Renal pelvis (tissue), 12 donors: ENCODE results near the gene ZNF560. TPM values are rescaled to one million over a fixed set of nuclear protein-coding genes. Genes with fewer than 3 reads are reported as not detected.
"Not testable (repeated sequence)": the region's sequence is repeated elsewhere in the genome, so short reads cannot be mapped to it uniquely, and the experiment has no call there.

ENCODE experiments used
- DNase-seq: peaks from one replicate; pipeline ENCODE4 v3.0.0-alpha.2; 2013
- long read RNA-seq, 16 experiments: transcript quantifications; one replicate each; lab custom pipeline, GENCODE V29; 2026
- polyA plus RNA-seq, 3 donors: library from polyadenylated mRNA; unstranded; fragments of 120-200 nt; gene quantifications; one replicate each; pipeline ENCODE4 v1.2.1, GENCODE V29; 2013; ENCODE audit not compliant: insufficient read length in 3 of 3

ZNF560 gene
- under 1 TPM; 0.38 to 0.98 (median 0.83) TPM for polyA plus RNA-seq
- long read RNA-seq, donor 1, result 0 reads
- long read RNA-seq, donor 2, result 0 reads
- long read RNA-seq, donor 3, result 0 reads
- long read RNA-seq, donor 4, result 0 reads
- long read RNA-seq, donor 5, result 0 reads
- long read RNA-seq, donor 6, result 0 reads
- long read RNA-seq, donor 7, result 0 reads
- long read RNA-seq, donor 8, result 0 reads
- long read RNA-seq, donor 9, result 0 reads
- long read RNA-seq, donor 10, result 0 reads
- long read RNA-seq, donor 11, result 0 reads
- long read RNA-seq, donor 12, result 0 reads
- long read RNA-seq, donor 13, result 0 reads
- long read RNA-seq, donor 14, result 0 reads
- long read RNA-seq, donor 15, result 0 reads
- long read RNA-seq, donor 16, result 0 reads

DNA sequence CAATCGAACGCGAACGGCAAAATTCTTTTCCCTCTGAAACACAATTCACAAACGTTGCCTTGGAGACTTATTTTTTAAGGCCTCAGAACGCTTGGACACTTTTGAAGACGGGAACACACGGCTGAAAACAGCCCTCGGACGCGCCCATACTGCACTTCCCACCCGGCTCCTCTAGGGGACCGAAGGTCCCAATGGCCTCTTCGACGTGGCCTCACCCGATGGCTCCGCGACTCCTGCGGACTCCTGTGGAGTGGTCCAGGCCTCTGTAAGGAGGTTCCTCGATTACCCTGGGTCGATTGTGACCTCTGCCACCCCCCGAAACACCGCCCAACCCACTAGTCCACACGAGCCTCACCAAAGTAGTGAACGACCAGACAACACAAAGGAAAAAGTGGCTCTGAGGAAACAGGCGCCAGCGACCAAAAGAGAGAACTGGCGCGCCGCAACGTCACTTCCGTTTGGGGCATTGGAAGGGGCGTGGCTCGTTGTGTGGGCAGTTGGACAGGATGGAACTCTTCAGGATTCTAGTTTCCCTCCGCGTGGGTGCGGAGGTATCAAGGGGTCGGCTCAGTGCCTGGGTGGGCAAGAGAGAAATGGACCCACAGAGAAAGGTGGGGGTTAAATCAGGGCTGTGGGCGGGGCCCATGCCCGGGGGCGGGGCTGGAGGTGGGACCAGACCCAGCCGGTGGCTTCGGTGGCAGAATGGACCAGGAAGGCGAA lies at the start of gene ZNF560:
ZNF560 (minus strand) TSS at position 434 of the 720 bp plus-strand sequence. CDS start 23,303 bp downstream, outside the sequence.
- no peak for DNase-seq

GRCh38 chr19:9547870-9548269 lies 49.5 kb upstream of the ZNF560 start:
- no peak for DNase-seq

- DNase-seq, result not testable (repeated sequence)
Measured at GRCh38 chr19:9541281-9541680, 42.9 kb upstream of the ZNF560 start.

DNA sequence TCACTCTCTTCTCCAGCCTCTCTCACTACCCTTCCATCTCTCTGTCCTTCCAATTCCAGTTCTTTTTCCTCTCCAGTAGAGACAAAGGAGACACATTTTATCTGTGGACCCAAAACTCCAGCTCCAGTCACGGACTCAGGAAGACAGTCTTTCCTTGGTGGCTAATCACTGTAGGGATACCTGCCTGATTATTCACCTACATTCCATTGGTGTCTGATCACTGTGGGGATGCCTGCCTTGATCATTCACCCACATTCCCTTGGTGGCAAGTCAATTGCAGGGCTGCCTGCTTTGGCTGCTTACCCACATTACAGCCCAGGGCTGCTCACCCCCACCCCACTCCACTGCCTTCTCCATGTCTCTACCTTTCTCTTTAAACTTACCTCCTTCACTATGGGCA lies 41.5 kb upstream of the ZNF560 start:
- not testable (repeated sequence) for DNase-seq

DNA sequence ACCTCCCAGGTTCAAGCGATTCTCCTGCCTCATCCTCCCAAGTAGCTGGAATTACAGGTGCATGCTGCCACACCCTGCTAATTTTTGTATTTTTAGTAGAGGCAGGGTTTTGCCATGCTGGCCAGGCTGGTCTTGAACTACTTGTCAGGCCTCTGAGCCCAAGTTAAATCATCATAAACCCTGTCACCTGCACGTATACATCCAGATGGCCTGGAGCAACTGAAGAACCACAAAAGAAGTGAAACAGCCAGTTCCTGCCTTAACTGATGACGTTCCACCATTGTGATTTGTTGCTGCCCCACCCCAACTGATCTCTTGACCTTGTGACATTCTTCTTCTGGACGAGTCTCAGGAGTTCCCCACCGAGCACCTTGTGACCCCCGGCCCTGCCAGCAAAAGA lies 40.8 kb upstream of the ZNF560 start:
- DNase-seq, result not testable (repeated sequence)

GRCh38 chr19:9538183-9539058 lies 40.0 kb upstream of the ZNF560 start, which contains the start of gene ZNF426:
Gene ZNF426 (minus strand): TSS chr19:9538645. CDS start chr19:9536232, 2,413 bp downstream.
- peak; percentile 94 for DNase-seq

DNA sequence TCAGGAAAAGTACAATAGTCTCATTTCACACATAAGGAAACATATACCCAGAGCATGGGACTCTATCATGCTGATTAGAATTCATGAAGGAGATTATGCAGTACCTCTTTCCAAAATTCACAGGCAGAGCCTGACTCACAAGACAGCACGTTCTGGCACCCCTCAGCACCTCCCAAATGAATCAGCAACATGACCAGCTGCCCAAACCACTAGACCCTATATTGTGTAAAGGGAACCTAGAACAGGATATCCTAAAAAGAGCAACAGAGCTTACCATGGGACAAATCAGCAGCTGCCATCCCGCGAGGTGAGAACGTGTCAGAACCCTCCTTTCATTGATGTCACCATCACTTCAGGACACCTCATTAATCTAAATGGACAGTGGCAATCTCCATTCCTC lies 37.5 kb upstream of the ZNF560 start:
- no peak for DNase-seq

DNA sequence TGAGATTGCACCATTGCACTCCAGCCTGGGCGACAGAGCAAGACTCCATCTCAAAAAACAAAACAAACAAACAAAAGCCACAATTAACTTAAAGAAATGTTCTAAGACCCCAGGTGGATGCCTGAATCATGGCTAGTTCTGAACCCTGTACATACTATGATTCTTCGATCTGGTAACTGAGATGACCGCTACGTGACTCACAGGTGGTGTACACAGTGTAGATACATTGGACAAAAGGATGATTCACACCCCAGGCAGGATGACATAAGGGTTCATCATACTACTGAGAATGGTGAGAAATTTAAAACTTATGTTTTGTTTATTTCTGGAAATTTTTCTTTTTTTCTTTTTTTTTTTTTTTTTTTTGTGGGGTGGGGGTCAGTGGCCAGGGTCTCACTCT lies 33.5 kb upstream of the ZNF560 start:
- no peak for DNase-seq

GRCh38 chr19:9528757-9529336 lies 30.4 kb upstream of the ZNF560 start:
- DNase-seq, result no peak

DNA sequence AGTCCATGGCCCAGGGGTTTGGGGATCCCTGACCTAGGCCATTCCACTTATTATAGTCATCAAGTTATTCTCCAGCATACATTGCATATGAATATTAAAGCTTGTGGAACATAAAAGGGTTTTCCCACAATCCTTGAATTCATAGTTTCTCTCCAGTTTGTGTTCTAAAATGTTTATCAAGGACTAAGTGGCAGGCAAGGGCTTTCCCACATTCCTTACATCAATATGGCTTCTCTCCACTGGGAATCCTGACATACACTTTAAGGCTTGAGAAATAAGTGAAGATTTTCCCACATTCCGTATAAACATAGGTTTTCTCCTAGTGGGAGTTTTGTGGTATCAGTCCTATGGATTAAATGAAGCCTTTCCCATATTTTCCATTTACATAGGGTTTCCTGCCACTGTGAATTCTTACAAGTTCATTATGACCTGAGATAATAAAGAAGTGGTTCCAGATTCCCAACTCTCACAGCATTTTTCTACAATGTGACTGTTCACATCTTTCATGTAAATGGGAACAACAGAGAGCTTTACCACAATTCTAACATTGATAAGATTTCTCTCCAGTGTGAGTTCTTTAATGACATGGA lies 25.6 kb upstream of the ZNF560 start:
- no peak for DNase-seq

DNA sequence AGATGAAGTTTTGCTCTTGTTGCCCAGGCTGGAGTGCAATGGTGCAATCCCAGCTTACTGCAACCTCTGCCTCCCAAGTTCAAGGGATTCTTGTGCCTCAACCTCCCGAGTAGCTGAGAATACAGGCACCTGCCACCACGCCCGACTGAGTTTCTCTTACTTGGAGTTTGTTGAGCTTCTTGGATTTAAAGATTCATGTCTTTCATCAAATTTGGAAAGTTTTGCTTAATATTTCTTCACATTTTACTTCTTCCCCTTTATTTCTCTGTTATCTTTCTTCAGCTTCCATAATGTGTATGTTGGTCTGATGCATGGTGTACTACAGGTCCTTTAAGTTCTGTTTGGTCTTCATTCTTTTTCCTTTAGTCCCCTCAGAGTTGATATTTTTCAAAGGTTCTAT lies 8.9 kb upstream of the ZNF560 start:
- no peak for DNase-seq

DNA sequence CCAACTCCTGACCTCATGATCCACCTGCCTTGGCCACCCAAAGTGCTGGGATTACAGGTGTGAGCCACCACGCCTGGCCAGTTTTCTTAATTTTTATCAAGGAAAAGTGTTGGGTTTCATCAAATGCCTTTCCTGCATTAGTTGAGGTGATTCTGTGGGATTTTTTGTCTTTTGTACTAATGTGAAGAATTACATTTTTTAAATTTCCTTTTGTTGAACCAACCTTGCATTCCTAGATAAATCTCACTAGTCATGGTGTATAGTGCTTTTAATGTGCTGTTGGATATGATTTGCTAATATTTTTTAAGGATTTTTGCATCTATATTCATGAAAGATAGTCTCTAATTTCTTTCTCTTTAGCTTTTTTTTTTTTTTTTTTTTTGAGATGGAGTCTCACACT lies 2.4 kb upstream of the ZNF560 start:
- no peak for DNase-seq

- DNase-seq, result no peak
Measured at GRCh38 chr19:9494096-9494495, 4.3 kb downstream of the ZNF560 start.

DNA sequence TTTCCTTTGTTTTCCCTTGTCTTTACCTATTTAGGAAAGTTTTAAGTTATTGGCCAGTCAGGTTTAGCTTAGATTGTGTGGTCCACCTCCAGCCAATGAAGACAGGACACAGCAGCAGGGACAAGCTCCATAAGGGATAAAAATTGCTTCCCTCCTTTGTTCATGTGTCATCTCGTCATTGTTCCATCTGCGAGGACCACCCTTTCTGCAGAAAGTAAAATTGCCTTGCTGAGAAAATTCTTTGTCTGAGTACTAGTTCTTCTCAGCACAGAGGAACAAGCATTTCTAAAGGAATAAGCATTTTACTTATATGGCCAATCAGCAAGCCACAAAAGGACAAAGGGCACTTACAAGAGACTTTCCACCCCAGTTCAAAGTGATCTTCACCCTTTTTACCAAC lies 11.4 kb downstream of the ZNF560 start:
- DNase-seq, result no peak

DNA sequence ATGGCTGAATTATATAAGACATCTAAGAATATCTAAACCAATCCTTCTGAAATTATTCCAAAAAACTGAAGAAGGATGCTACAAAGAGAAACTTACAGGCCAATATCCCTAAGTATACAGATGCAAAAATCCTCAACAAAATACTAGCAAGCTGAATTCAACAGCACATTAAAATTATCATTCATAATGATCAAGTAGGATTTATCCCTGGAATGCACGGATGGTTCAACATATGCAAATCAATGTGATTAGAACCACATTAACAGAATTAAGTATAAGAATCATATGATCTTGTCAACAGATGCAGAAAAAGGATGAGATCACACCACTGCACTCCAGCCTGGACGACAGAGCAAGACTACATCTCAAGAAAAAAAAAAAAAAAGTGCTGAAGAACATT lies 13.3 kb downstream of the ZNF560 start:
- no peak for DNase-seq

- DNase-seq, result no peak
Measured at GRCh38 chr19:9474975-9475374, 23.4 kb downstream of the ZNF560 start.

GRCh38 chr19:9467161-9467560 lies 31.3 kb downstream of the ZNF560 start:
- DNase-seq, result no peak

DNA sequence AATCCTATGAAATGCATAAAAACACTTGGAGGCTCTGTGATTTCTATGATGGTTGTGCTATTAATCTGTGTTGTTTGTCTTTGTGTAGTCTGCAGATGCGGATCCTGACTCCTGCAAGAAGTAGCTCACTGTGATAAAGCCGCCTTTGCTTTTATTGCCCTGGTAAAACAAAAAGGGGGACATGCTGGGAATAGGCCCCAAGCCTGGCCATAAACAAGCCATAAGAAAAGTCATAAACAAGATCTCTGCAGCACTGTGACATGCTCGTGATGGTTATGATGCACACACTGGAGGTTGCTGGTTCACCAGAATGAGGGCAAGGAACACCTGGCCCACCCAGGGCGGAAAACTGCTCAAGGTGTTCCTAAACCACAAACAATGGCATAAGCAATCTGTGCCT lies 36.5 kb downstream of the ZNF560 start:
- no peak for DNase-seq

- DNase-seq, result no peak
Measured at GRCh38 chr19:9456018-9456689, 42.3 kb downstream of the ZNF560 start.

GRCh38 chr19:9453953-9454352 lies 44.5 kb downstream of the ZNF560 start:
- DNase-seq, result no peak

DNA sequence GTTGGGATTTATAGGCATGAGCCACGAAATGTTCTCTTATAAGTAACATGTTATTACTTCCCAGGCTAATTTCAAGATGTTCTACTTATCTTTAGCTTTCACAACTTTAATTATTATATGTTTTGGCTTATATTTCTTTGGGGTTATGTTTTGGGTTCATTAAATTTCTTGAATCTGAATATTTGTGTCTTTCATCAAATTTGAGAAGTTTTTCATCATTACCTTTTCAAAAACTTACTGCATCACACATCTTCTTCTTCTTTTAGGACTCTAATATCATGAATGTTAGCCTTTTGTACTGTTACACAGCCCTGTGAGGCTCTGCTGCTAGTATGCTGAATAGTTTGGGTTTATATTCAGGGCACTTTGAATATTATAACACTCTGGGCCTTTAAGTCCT lies 53.4 kb downstream of the ZNF560 start:
- DNase-seq, result no peak
